HepG2 (cell line): ENCODE results near the gene HHEX. TPM values are rescaled to one million over a fixed set of nuclear protein-coding genes. Genes with fewer than 3 reads are reported as not detected.

Experiments used
- ATAC-seq: fragments of 200-7000 bp; cut with Tn5 transposase; 3 replicates; pipeline ENCODE4 v1.9.1; 2020; ENCODE audit warnings: mild to moderate bottlenecking, moderate library complexity
- BruUV-seq: library from RNA; stranded (reverse); fragments of 400-500 nt; replicated peaks from 2 replicates; lab custom pipeline; 2021; lab: Mats Ljungman, UMichigan
- CTCF ChIA-PET: fragments of 300-600 bp; formaldehyde crosslinking; extraction: SDS; loops from one replicate; lab custom pipeline; 2021; ENCODE audit warnings: low total read pairs, inconsistent platforms, low intra/inter-chr PET ratio; lab: Yijun Ruan, JAX
- POLR2A ChIA-PET: fragments of 350-600 bp; sonication (Branson Sonifier 250); formaldehyde crosslinking; loops from one replicate; lab custom pipeline; 2020; ENCODE audit warnings: antibody characterized with exemption, inconsistent platforms; lab: Yijun Ruan, JAX
- DNase-seq: peaks from one replicate; pipeline ENCODE4 v3.0.0-alpha.2; 2015; ENCODE audit warnings: low spot score
- FAIRE-seq: peaks from 3 replicates; lab custom pipeline; 2011; peaks lifted over from hg19 to GRCh38; lab: Jason Lieb, UNC
- H2AFZ ChIP-seq: one replicate; pipeline ENCODE4 v1.6.1; 2011; ENCODE audit warnings: low read length, inconsistent platforms
- H3K27ac ChIP-seq: fragments of 300-600 bp; 3 replicates; pipeline ENCODE4 v1.8.0; 2011; ENCODE audit warnings: mixed run types, mild to moderate bottlenecking, mixed read lengths, low read length, inconsistent platforms; ENCODE audit not compliant: insufficient read depth; ENCODE audit errors: extremely low read length
- H3K27me3 ChIP-seq, 2 experiments: fragments of 200-600 bp in 1 of 2; 2 replicates in 1 of 2; 3 replicates in 1 of 2; pipeline versions ENCODE4 v1.6.0 to v1.8.0; 2011; ENCODE audit warnings: low read length in 2 of 2, mild to moderate bottlenecking in 2 of 2, moderate library complexity in 2 of 2, inconsistent platforms in 1 of 2; ENCODE audit not compliant: insufficient read depth in 2 of 2, control insufficient read depth in 1 of 2
- H3K36me3 ChIP-seq, 2 experiments: fragments of 200-600 bp in 1 of 2; replicated peaks in 1 of 2; 2 replicates in 1 of 2; 3 replicates in 1 of 2; pipeline versions ENCODE4 v1.5.1 to v1.8.0; 2011; ENCODE audit warnings: low read length in 2 of 2, inconsistent platforms in 1 of 2; ENCODE audit not compliant: insufficient read depth in 2 of 2, control insufficient read depth in 1 of 2
- H3K4me1 ChIP-seq: 2 replicates; pipeline ENCODE4 v1.5.1; 2012; ENCODE audit warnings: low read length, inconsistent platforms; ENCODE audit not compliant: insufficient read depth
- H3K4me2 ChIP-seq: 2 replicates; pipeline ENCODE4 v1.6.0; 2011; ENCODE audit warnings: low read depth, low read length, inconsistent platforms
- H3K4me3 ChIP-seq, 3 experiments: fragments of 200-600 bp in 1 of 3; sonication (generic), shearing (Covaris generic) in 1 of 3; replicated peaks in 1 of 3; 2 replicates each; pipeline ENCODE4 v1.5.1; 2011 to 2016; ENCODE audit warnings: low read length in 3 of 3, inconsistent platforms in 2 of 3, low read depth in 2 of 3, mild to moderate bottlenecking in 2 of 3, control low read depth in 1 of 3, mixed read lengths in 1 of 3; ENCODE audit not compliant: insufficient read depth in 1 of 3
- H3K79me2 ChIP-seq: one replicate; pipeline ENCODE4 v1.6.1; 2011; ENCODE audit warnings: low read length, inconsistent platforms; ENCODE audit not compliant: insufficient read depth
- H3K9ac ChIP-seq: 2 replicates; pipeline ENCODE4 v1.6.0; 2011; ENCODE audit warnings: mild to moderate bottlenecking, low read depth, low read length, inconsistent platforms; ENCODE audit not compliant: insufficient read depth
- H3K9me3 ChIP-seq: 2 replicates; pipeline ENCODE4 v1.5.1; 2012; ENCODE audit warnings: mild to moderate bottlenecking, low read length
- H4K20me1 ChIP-seq: 2 replicates; pipeline ENCODE4 v1.6.0; 2011; ENCODE audit warnings: inconsistent platforms, mild to moderate bottlenecking, low read length, moderate library complexity; ENCODE audit not compliant: insufficient read depth
- ARID2 ChIP-seq: sonication (generic); formaldehyde crosslinking; IDR thresholded peaks from 2 replicates; pipeline ENCODE4 v1.8.1; 2022; ENCODE audit warnings: mild to moderate bottlenecking, missing genetic modification reagents, borderline replicate concordance
- HDAC6 ChIP-seq: fragments of 200-600 bp; sonication (generic); IDR thresholded peaks from 2 replicates; pipeline ENCODE4 v1.7.0; 2017; ENCODE audit warnings: mild to moderate bottlenecking, antibody characterized with exemption, low read length, low read depth
- KDM1A ChIP-seq: IDR thresholded peaks from 2 replicates; pipeline ENCODE4 v1.6.1; 2016; ENCODE audit warnings: missing compliant biosample characterization
- MBD4 ChIP-seq: IDR thresholded peaks from 2 replicates; pipeline ENCODE4 v1.6.1; 2012; ENCODE audit warnings: low read length, inconsistent platforms, borderline replicate concordance
- NCOA5 ChIP-seq: sonication (generic); formaldehyde crosslinking; IDR thresholded peaks from 2 replicates; pipeline ENCODE4 v1.4.0; 2020; ENCODE audit warnings: missing genetic modification reagents
- RNF2 ChIP-seq: fragments of 450-650 bp; conservative IDR thresholded peaks from 2 replicates; pipeline ENCODE4 v1.6.1; 2016; ENCODE audit warnings: low read depth
- SKI ChIP-seq: fragments of 450-650 bp; IDR thresholded peaks from one replicate; pipeline ENCODE4 v1.6.1; 2018; ENCODE audit warnings: mild to moderate bottlenecking; ENCODE audit not compliant: partially characterized antibody
- SNAI1 ChIP-seq: sonication (generic); formaldehyde crosslinking; IDR thresholded peaks from 2 replicates; pipeline ENCODE4 v1.5.0; 2020; ENCODE audit warnings: mild to moderate bottlenecking, missing genetic modification reagents, borderline replicate concordance
- TCF7 ChIP-seq: sonication (generic); IDR thresholded peaks from 2 replicates; pipeline ENCODE4 v1.6.1; 2016; ENCODE audit warnings: antibody characterized with exemption, low read depth
- TP53 ChIP-seq: sonication (generic); formaldehyde crosslinking; conservative IDR thresholded peaks from 2 replicates; pipeline ENCODE4 v1.4.0; 2020; ENCODE audit warnings: missing genetic modification reagents
- ZFP1 ChIP-seq: IDR thresholded peaks from 2 replicates; pipeline ENCODE4 v1.6.1; 2016
- ZNF781 ChIP-seq: sonication (generic); formaldehyde crosslinking; IDR thresholded peaks from 2 replicates; pipeline ENCODE4 v1.5.1; 2020; ENCODE audit warnings: borderline replicate concordance, mild to moderate bottlenecking, missing genetic modification reagents; ENCODE audit errors: not compliant biosample characterization
- WGBS: methylation state at CpG from one replicate; pipeline ENCODE4 v1.1.6; 2017; ENCODE audit warnings: low lambda C conversion rate; 5-methylcytosine and 5-hydroxymethylcytosine counted together
- in situ Hi-C: cut with HindIII; loops from 2 replicates; pipeline ENCODE4 v1.10.0; 2017; ENCODE audit warnings: low pct_unique_long_range_greater_than_20kb; ENCODE audit not compliant: extremely low pct_ligation_motif_present
- intact Hi-C: fragments of 100-400 bp; cut with micrococcal nuclease; formaldehyde crosslinking; loops from one replicate; pipeline ENCODE4 v1.10.0; 2022; ENCODE audit not compliant: unreplicated experiment
- polyA plus RNA-seq, 8 experiments: library from polyadenylated mRNA; depleted of rRNA in 3 of 8; stranded (reverse) in 7 of 8; unstranded in 1 of 8; fragments of >200 nt; fragmentation: Illumina TruSeq in 4 of 8; extraction: Trizol in 4 of 8; gene quantifications; 2 replicates each; pipeline versions ENCODE4 v1.2.1 to v1.2.3, GENCODE V29; 2011 to 2016; ENCODE audit warnings: low read depth in 4 of 8, missing spikeins in 1 of 8, mixed read lengths in 1 of 8; ENCODE audit not compliant: insufficient read depth in 1 of 8
- total RNA-seq, 5 experiments: library from RNA; depleted of rRNA; stranded (reverse); fragments of >200 nt; fragmentation: Illumina TruSeq; extraction: Trizol; gene quantifications; 2 replicates each; pipeline ENCODE4 v1.2.3, GENCODE V29; 2016; ENCODE audit warnings: low read depth in 1 of 5
- TF ChIP-seq, protein P1 (sequence below): sonication (generic); formaldehyde crosslinking; IDR thresholded peaks from 2 replicates; pipeline ENCODE4 v1.4.0; 2020; ENCODE audit warnings: missing genetic modification reagents

HHEX gene
- total and polyA plus RNA-seq, 2 of the 13 experiments (the other 11 are each of a cell fraction or from before 2014, with no cell fraction given), result 44.5 to 48.7 TPM

DNA sequence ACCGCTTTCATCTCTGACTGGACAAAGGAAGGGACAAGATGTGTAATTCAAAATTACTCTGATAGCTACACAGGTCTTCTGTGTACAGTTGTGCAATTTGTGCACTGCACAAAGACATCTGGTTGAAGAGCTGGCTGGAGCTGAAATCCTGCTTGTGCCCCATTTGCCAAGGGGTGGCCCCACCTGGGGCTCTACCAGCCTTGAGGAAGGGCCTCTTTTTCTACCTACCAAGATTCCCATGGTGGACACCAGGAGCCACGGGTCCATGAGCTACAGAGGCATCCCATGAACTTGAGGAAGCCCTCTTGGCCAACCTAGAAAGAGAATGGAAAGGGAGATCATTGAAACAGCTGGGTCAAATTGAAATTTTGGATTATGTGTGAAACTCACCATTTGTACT, 43.2 kb downstream of the HHEX start:
- H2AFZ ChIP-seq, result no peak overlapping the region
- H3K27me3 ChIP-seq, result no peaks in the 10 kb centered on the region; a peak in 2 of 5 replicates
- H3K4me3 ChIP-seq, result no peak overlapping the region
- H3K4me1 ChIP-seq, result peaks cover 6% of the 10 kb centered on the region
- FAIRE-seq (no peak), DNase-seq (no peak), ATAC-seq (no peak)
- H3K9me3 ChIP-seq, result no peaks in the 10 kb centered on the region
- H3K79me2 ChIP-seq, result no peaks in the 10 kb centered on the region
- no peaks in the 10 kb centered on the region for H4K20me1 ChIP-seq
- no peak for TF ChIP-seq TCF7
- TF ChIP-seq, protein P1, sequence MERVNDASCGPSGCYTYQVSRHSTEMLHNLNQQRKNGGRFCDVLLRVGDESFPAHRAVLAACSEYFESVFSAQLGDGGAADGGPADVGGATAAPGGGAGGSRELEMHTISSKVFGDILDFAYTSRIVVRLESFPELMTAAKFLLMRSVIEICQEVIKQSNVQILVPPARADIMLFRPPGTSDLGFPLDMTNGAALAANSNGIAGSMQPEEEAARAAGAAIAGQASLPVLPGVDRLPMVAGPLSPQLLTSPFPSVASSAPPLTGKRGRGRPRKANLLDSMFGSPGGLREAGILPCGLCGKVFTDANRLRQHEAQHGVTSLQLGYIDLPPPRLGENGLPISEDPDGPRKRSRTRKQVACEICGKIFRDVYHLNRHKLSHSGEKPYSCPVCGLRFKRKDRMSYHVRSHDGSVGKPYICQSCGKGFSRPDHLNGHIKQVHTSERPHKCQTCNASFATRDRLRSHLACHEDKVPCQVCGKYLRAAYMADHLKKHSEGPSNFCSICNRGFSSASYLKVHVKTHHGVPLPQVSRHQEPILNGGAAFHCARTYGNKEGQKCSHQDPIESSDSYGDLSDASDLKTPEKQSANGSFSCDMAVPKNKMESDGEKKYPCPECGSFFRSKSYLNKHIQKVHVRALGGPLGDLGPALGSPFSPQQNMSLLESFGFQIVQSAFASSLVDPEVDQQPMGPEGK (CRISPR knock-in tag), result no peak
- no peak for TF ChIP-seq SNAI1 (CRISPR knock-in tag)
- TF ChIP-seq TP53 (CRISPR knock-in tag), result no peak
- no peak for TF ChIP-seq SKI
- TF ChIP-seq ZNF781 (CRISPR knock-in tag), result no peak
- TF ChIP-seq ZFP1 (CRISPR knock-in tag), result no peak
- TF ChIP-seq MBD4, result no peak
- no peak for TF ChIP-seq KDM1A (CRISPR knock-in tag)
- TF ChIP-seq HDAC6, result no peak
- TF ChIP-seq ARID2 (CRISPR knock-in tag), result no peak
- no peak for TF ChIP-seq NCOA5 (CRISPR knock-in tag)
- TF ChIP-seq RNF2, result no peak
- CTCF ChIA-PET, result no interaction called here
- in situ Hi-C loops, result no loop called here
- H3K36me3 ChIP-seq, result no peaks in the 10 kb centered on the region
- 46% methylated on average over 2 of the region's 2 CpGs for WGBS
- no peak overlapping the region for H3K9ac ChIP-seq
- no peak overlapping the region for H3K4me2 ChIP-seq
- no TSS peak for BruUV-seq
- intact Hi-C loops, result no loop called here
- no peak overlapping the region for H3K27ac ChIP-seq
- POLR2A ChIA-PET, result no interaction called here
